ENCODE data around the gene PPP3CA. TPM values are rescaled to one million over a fixed set of nuclear protein-coding genes. Genes with fewer than 3 reads are reported as not detected.

Gene PPP3CA
- total and polyA plus RNA-seq, 2 donors (not counting 1 experiment from before 2014, with no cell fraction given): 66.4 to 79.3 TPM

DNA sequence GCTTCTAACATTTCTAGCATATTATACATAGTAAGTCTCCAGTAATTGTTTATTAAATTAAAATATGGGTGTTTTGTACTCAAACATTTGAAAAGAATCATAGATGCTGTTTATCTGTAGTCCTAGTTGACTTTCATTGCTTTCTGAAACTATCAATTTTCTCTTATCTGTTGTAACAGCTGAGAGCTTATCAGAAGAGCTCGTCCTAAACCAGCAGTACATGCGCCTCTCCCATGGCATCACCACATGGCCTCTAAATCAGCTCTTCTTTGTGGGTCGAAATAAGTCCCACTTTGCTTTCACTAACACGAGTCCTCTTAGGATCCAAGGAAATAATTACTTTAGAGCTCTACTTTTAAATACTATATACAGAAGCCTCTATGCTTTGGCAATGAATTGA is 55.1 kb downstream of the PPP3CA start:
- Histone ChIP-seq H3K4me2 (ENCODE audit: extremely low read depth, insufficient read depth, low read length) (no peak overlapping the region), H3K36me3 (ENCODE audit: control insufficient read depth, insufficient read depth, low read length) (no peaks in the 10 kb centered on the region), H3K4me3 (replicated peaks in 1 of 4; ENCODE audit: control extremely low read depth in 1 of 4, insufficient read depth in 1 of 4, low read depth in 3 of 4, low read length in 4 of 4) (no peak overlapping the region), H3K9me3 (ENCODE audit: control insufficient read depth, insufficient read depth, low read depth, low read length) (no peaks in the 10 kb centered on the region), H4K20me1 (ENCODE audit: control insufficient read depth, extremely low read depth, insufficient read depth, low read length) (no peaks in the 10 kb centered on the region), H3K27me3 (ENCODE audit: control insufficient read depth, insufficient read depth, low read length) (no peaks in the 10 kb centered on the region), H3K9ac (ENCODE audit: insufficient read depth, low read length) (no peak overlapping the region), H3K27ac (ENCODE audit: insufficient read depth, low read length) (no peak overlapping the region), H3K79me2 (ENCODE audit: control insufficient read depth, insufficient read depth, low read length) (peaks cover 31% of the 10 kb centered on the region), H3K4me1 (ENCODE audit: control insufficient read depth, extremely low read depth, insufficient read depth, low read length) (no peaks in the 10 kb centered on the region), H2AFZ (ENCODE audit: low read length) (no peak overlapping the region)
- TF ChIP-seq, protein P1, sequence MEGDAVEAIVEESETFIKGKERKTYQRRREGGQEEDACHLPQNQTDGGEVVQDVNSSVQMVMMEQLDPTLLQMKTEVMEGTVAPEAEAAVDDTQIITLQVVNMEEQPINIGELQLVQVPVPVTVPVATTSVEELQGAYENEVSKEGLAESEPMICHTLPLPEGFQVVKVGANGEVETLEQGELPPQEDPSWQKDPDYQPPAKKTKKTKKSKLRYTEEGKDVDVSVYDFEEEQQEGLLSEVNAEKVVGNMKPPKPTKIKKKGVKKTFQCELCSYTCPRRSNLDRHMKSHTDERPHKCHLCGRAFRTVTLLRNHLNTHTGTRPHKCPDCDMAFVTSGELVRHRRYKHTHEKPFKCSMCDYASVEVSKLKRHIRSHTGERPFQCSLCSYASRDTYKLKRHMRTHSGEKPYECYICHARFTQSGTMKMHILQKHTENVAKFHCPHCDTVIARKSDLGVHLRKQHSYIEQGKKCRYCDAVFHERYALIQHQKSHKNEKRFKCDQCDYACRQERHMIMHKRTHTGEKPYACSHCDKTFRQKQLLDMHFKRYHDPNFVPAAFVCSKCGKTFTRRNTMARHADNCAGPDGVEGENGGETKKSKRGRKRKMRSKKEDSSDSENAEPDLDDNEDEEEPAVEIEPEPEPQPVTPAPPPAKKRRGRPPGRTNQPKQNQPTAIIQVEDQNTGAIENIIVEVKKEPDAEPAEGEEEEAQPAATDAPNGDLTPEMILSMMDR (conservative IDR thresholded peaks at IDR 0.05 in 1 of 2, IDR thresholded peaks at IDR 0.05 in 1 of 2; ENCODE audit: low read depth in 1 of 2, low read length in 2 of 2): no peak
- no peak for TF ChIP-seq EZH2 (IDR thresholded peaks at IDR 0.05; ENCODE audit: low read length, missing control alignments)
- DNase-seq (ENCODE audit: low read depth in 2 of 2): no peak

DNA sequence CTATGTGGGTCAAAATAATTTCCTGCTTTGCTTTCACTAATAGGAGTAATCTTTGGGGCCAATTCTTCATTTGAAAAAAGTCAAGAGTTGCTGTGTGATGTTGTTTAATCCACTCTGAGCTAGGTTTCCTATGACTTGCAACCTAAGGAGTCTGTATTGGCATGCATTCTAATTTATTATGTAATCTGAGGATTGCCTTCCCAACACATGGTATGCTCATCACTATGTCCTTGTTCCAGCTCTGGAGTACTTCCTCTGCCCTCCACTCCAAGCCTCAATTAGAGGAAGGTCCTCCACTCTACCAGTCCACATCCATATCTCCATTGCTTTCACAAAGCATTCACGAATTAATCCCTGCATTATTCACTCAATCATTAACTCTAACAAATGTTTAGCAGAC is 56.1 kb downstream of the PPP3CA start:
- no peak for TF ChIP-seq EZH2 (IDR thresholded peaks at IDR 0.05; ENCODE audit: low read length, missing control alignments)
- TF ChIP-seq, protein P1 (conservative IDR thresholded peaks at IDR 0.05 in 1 of 2, IDR thresholded peaks at IDR 0.05 in 1 of 2; ENCODE audit: low read depth in 1 of 2, low read length in 2 of 2): no peak
- Histone ChIP-seq H3K4me1 (ENCODE audit: control insufficient read depth, extremely low read depth, insufficient read depth, low read length) (no peaks in the 10 kb centered on the region), H3K36me3 (ENCODE audit: control insufficient read depth, insufficient read depth, low read length) (no peaks in the 10 kb centered on the region), H4K20me1 (ENCODE audit: control insufficient read depth, extremely low read depth, insufficient read depth, low read length) (no peaks in the 10 kb centered on the region), H3K4me3 (replicated peaks in 1 of 4; ENCODE audit: control extremely low read depth in 1 of 4, insufficient read depth in 1 of 4, low read depth in 3 of 4, low read length in 4 of 4) (no peak overlapping the region), H2AFZ (ENCODE audit: low read length) (no peak overlapping the region), H3K9me3 (ENCODE audit: control insufficient read depth, insufficient read depth, low read depth, low read length) (no peaks in the 10 kb centered on the region), H3K27me3 (ENCODE audit: control insufficient read depth, insufficient read depth, low read length) (no peaks in the 10 kb centered on the region), H3K9ac (ENCODE audit: insufficient read depth, low read length) (no peak overlapping the region), H3K79me2 (ENCODE audit: control insufficient read depth, insufficient read depth, low read length) (peaks cover 33% of the 10 kb centered on the region), H3K27ac (ENCODE audit: insufficient read depth, low read length) (no peak overlapping the region), H3K4me2 (ENCODE audit: extremely low read depth, insufficient read depth, low read length) (no peak overlapping the region)
- DNase-seq (ENCODE audit: low read depth in 2 of 2): no peak

DNA sequence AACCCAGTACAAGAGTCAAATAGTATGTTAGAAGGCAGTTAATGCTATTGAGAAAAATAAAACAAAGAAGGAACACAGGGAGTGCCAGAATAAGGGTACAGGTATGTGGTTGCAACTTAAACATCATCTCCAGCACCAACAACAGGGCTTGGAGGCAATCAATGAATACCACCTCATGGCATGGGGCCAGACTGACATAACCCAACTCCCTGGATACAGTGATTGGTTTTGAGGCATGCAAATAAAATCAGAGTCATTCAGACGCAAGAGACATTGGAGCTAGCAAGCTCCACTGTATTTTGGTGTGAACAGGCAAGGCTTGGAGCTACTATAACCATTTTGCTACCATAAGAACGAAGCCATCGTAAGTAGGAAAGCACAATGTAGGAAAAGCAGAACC is 56.7 kb downstream of the PPP3CA start:
- Histone ChIP-seq H3K4me1 (ENCODE audit: control insufficient read depth, extremely low read depth, insufficient read depth, low read length) (peaks cover 2% of the 10 kb centered on the region), H3K79me2 (ENCODE audit: control insufficient read depth, insufficient read depth, low read length) (peaks cover 36% of the 10 kb centered on the region), H3K27ac (ENCODE audit: insufficient read depth, low read length) (no peak overlapping the region), H3K36me3 (ENCODE audit: control insufficient read depth, insufficient read depth, low read length) (no peaks in the 10 kb centered on the region), H2AFZ (ENCODE audit: low read length) (no peak overlapping the region), H4K20me1 (ENCODE audit: control insufficient read depth, extremely low read depth, insufficient read depth, low read length) (no peaks in the 10 kb centered on the region), H3K9ac (ENCODE audit: insufficient read depth, low read length) (no peak overlapping the region), H3K9me3 (ENCODE audit: control insufficient read depth, insufficient read depth, low read depth, low read length) (no peaks in the 10 kb centered on the region), H3K4me3 (replicated peaks in 1 of 4; ENCODE audit: control extremely low read depth in 1 of 4, insufficient read depth in 1 of 4, low read depth in 3 of 4, low read length in 4 of 4) (no peak overlapping the region), H3K27me3 (ENCODE audit: control insufficient read depth, insufficient read depth, low read length) (no peaks in the 10 kb centered on the region), H3K4me2 (ENCODE audit: extremely low read depth, insufficient read depth, low read length) (no peak overlapping the region)
- TF ChIP-seq, protein P1 (conservative IDR thresholded peaks at IDR 0.05 in 1 of 2, IDR thresholded peaks at IDR 0.05 in 1 of 2; ENCODE audit: low read depth in 1 of 2, low read length in 2 of 2): no peak
- TF ChIP-seq EZH2 (IDR thresholded peaks at IDR 0.05; ENCODE audit: low read length, missing control alignments): no peak
- no peak for DNase-seq (ENCODE audit: low read depth in 2 of 2)
